GM19463 (cell line): ENCODE measurements around the gene WHRN.

Experiments used
- ATAC-seq: cut with Tn5 transposase; IDR thresholded peaks from one replicate; pipeline ENCODE4 v1.9.1; 2021; ENCODE audit warnings: mild to moderate bottlenecking, moderate library complexity; ENCODE audit not compliant: unreplicated experiment

The WHRN gene

GRCh38 chr9:114515528-114515927 is 10.3 kb upstream of the WHRN start:
- ATAC-seq, result no peak

- no peak for ATAC-seq
These were observed 8.6 kb upstream of the WHRN start for GRCh38 chr9:114513959-114514267.

- ATAC-seq, result no peak
These were observed 8.0 kb upstream of the WHRN start for GRCh38 chr9:114513055-114513958.

- ATAC-seq, result no peak
These were observed 7.0 kb upstream of the WHRN start for GRCh38 chr9:114511978-114512874.

GRCh38 chr9:114507726-114508125 is 2.5 kb upstream of the WHRN start:
- ATAC-seq, result no peak

GRCh38 chr9:114506082-114506390 is 763 bp upstream of the WHRN start:
- no peak for ATAC-seq

GRCh38 chr9:114504341-114505186 is 709 bp downstream of the WHRN start:
- no peak for ATAC-seq

- no peak for ATAC-seq
These were observed 1.5 kb downstream of the WHRN start for GRCh38 chr9:114503522-114504340.

- no peak for ATAC-seq
These were observed 2.3 kb downstream of the WHRN start for GRCh38 chr9:114503009-114503408.

GRCh38 chr9:114501796-114502682 is 3.2 kb downstream of the WHRN start:
- ATAC-seq, result no peak

- ATAC-seq, result no peak
These were observed 4.5 kb downstream of the WHRN start for GRCh38 chr9:114500697-114501292.

- ATAC-seq, result no peak
These were observed 5.2 kb downstream of the WHRN start for GRCh38 chr9:114499941-114500696.

- no peak for ATAC-seq
These were observed 5.7 kb downstream of the WHRN start for GRCh38 chr9:114499528-114499927.

- no peak for ATAC-seq
These were observed 7.4 kb downstream of the WHRN start for GRCh38 chr9:114497727-114498382.

- no peak for ATAC-seq
These were observed 8.0 kb downstream of the WHRN start for GRCh38 chr9:114497236-114497635.

- no peak for ATAC-seq
These were observed 9.3 kb downstream of the WHRN start for GRCh38 chr9:114496011-114496410.

GRCh38 chr9:114494776-114495569 is 10.3 kb downstream of the WHRN start:
- ATAC-seq, result no peak
